Measurements from ENCODE around the gene ZNF432. TPM values are rescaled to one million over a fixed set of nuclear protein-coding genes. Genes with fewer than 3 reads are reported as not detected.

The ZNF432 gene
- total and polyA plus RNA-seq, 2 experiments from 2014 or later = 3.3 to 13.2 TPM

DNA sequence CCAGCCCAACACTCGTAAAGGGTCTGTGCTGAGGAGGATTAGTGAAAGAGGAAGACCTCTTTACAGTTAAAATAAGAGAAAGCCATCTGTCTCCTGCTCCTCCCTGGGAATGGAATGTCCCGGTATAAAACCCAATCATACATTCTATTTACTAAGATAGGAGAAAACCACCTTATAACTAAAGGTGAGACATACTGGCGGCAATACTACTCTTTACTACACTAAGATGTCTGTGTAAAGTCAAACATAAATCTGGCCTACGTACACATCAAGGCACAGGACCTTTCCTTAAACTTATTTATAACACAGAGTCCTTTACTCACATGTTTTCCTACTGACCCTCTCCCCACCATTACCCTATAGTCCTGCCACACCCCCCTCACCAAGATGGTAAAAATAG is 65.3 kb downstream of the ZNF432 start:
- H4K20me1 ChIP-seq (replicated peaks; ENCODE audit: insufficient read depth) = no peaks in the 10 kb centered on the region
- Mint-ChIP-seq H3K4me1 (peaks cover 8% of the 10 kb centered on the region; the same call in 1 of the 3 replicates), H3K9me3 (peaks cover 53% of the 10 kb centered on the region), H3K36me3 (ENCODE audit: low read depth) (peaks cover 63% of the 10 kb centered on the region), H3K27ac (no peak overlapping the region), H3K4me3 (no peak overlapping the region), H3K27me3 (ENCODE audit: insufficient read depth, low read depth, poor library complexity) (peaks cover 4% of the 10 kb centered on the region)
- no peaks in the 10 kb centered on the region for H3F3A ChIP-seq (replicated peaks; ENCODE audit: low read depth)
- peaks cover 63% of the 10 kb centered on the region for H3K79me2 ChIP-seq (replicated peaks; ENCODE audit: insufficient read depth)
- H3K4me1 ChIP-seq (ENCODE audit: insufficient read depth) = peaks cover 8% of the 10 kb centered on the region; the same call in 1 of the 2 replicates
- no peak for ATAC-seq
- peaks cover 4% of the 10 kb centered on the region; the same call in 1 of the 2 replicates for H3K9me2 ChIP-seq (ENCODE audit: insufficient read depth)
- H3K4me2 ChIP-seq = no peak overlapping the region
- DNase-seq (ENCODE audit: low spot score) = no peak
- no peaks in the 10 kb centered on the region for H3K36me3 ChIP-seq (ENCODE audit: insufficient read depth)
- no peaks in the 10 kb centered on the region for H3K27me3 ChIP-seq (ENCODE audit: insufficient read depth)
- no peak overlapping the region for H3K27ac ChIP-seq (ENCODE audit: low read depth)
- no peak overlapping the region for H3K4me3 ChIP-seq
- H2AFZ ChIP-seq = no peak overlapping the region
- TF ChIP-seq, protein P1, sequence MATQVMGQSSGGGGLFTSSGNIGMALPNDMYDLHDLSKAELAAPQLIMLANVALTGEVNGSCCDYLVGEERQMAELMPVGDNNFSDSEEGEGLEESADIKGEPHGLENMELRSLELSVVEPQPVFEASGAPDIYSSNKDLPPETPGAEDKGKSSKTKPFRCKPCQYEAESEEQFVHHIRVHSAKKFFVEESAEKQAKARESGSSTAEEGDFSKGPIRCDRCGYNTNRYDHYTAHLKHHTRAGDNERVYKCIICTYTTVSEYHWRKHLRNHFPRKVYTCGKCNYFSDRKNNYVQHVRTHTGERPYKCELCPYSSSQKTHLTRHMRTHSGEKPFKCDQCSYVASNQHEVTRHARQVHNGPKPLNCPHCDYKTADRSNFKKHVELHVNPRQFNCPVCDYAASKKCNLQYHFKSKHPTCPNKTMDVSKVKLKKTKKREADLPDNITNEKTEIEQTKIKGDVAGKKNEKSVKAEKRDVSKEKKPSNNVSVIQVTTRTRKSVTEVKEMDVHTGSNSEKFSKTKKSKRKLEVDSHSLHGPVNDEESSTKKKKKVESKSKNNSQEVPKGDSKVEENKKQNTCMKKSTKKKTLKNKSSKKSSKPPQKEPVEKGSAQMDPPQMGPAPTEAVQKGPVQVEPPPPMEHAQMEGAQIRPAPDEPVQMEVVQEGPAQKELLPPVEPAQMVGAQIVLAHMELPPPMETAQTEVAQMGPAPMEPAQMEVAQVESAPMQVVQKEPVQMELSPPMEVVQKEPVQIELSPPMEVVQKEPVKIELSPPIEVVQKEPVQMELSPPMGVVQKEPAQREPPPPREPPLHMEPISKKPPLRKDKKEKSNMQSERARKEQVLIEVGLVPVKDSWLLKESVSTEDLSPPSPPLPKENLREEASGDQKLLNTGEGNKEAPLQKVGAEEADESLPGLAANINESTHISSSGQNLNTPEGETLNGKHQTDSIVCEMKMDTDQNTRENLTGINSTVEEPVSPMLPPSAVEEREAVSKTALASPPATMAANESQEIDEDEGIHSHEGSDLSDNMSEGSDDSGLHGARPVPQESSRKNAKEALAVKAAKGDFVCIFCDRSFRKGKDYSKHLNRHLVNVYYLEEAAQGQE (IDR thresholded peaks at IDR 0.05; ENCODE audit: unreplicated experiment) = no peak
- TF ChIP-seq CREB1 (CRISPR knock-in tag; IDR thresholded peaks at IDR 0.05; ENCODE audit: low read depth) = no peak
- TF ChIP-seq ZNF331 (CRISPR knock-in tag; IDR thresholded peaks at IDR 0.05; ENCODE audit: low read depth) = no peak
- TF ChIP-seq STAT1 (IDR thresholded peaks at IDR 0.05; ENCODE audit: unreplicated experiment) = no peak
- TF ChIP-seq, protein P2, sequence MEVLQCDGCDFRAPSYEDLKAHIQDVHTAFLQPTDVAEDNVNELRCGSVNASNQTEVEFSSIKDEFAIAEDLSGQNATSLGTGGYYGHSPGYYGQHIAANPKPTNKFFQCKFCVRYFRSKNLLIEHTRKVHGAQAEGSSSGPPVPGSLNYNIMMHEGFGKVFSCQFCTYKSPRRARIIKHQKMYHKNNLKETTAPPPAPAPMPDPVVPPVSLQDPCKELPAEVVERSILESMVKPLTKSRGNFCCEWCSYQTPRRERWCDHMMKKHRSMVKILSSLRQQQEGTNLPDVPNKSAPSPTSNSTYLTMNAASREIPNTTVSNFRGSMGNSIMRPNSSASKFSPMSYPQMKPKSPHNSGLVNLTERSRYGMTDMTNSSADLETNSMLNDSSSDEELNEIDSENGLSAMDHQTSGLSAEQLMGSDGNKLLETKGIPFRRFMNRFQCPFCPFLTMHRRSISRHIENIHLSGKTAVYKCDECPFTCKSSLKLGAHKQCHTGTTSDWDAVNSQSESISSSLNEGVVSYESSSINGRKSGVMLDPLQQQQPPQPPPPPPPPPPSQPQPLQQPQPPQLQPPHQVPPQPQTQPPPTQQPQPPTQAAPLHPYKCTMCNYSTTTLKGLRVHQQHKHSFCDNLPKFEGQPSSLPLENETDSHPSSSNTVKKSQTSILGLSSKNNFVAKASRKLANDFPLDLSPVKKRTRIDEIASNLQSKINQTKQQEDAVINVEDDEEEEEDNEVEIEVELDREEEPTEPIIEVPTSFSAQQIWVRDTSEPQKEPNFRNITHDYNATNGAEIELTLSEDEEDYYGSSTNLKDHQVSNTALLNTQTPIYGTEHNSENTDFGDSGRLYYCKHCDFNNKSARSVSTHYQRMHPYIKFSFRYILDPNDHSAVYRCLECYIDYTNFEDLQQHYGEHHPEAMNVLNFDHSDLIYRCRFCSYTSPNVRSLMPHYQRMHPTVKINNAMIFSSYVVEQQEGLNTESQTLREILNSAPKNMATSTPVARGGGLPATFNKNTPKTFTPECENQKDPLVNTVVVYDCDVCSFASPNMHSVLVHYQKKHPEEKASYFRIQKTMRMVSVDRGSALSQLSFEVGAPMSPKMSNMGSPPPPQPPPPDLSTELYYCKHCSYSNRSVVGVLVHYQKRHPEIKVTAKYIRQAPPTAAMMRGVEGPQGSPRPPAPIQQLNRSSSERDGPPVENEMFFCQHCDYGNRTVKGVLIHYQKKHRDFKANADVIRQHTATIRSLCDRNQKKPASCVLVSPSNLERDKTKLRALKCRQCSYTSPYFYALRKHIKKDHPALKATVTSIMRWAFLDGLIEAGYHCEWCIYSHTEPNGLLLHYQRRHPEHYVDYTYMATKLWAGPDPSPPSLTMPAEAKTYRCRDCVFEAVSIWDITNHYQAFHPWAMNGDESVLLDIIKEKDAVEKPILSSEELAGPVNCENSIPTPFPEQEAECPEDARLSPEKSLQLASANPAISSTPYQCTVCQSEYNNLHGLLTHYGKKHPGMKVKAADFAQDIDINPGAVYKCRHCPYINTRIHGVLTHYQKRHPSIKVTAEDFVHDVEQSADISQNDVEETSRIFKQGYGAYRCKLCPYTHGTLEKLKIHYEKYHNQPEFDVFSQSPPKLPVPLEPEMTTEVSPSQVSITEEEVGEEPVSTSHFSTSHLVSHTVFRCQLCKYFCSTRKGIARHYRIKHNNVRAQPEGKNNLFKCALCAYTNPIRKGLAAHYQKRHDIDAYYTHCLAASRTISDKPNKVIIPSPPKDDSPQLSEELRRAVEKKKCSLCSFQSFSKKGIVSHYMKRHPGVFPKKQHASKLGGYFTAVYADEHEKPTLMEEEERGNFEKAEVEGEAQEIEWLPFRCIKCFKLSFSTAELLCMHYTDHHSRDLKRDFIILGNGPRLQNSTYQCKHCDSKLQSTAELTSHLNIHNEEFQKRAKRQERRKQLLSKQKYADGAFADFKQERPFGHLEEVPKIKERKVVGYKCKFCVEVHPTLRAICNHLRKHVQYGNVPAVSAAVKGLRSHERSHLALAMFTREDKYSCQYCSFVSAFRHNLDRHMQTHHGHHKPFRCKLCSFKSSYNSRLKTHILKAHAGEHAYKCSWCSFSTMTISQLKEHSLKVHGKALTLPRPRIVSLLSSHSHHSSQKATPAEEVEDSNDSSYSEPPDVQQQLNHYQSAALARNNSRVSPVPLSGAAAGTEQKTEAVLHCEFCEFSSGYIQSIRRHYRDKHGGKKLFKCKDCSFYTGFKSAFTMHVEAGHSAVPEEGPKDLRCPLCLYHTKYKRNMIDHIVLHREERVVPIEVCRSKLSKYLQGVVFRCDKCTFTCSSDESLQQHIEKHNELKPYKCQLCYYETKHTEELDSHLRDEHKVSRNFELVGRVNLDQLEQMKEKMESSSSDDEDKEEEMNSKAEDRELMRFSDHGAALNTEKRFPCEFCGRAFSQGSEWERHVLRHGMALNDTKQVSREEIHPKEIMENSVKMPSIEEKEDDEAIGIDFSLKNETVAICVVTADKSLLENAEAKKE (CRISPR knock-in tag; IDR thresholded peaks at IDR 0.05) = no peak
- TF ChIP-seq, protein P3, sequence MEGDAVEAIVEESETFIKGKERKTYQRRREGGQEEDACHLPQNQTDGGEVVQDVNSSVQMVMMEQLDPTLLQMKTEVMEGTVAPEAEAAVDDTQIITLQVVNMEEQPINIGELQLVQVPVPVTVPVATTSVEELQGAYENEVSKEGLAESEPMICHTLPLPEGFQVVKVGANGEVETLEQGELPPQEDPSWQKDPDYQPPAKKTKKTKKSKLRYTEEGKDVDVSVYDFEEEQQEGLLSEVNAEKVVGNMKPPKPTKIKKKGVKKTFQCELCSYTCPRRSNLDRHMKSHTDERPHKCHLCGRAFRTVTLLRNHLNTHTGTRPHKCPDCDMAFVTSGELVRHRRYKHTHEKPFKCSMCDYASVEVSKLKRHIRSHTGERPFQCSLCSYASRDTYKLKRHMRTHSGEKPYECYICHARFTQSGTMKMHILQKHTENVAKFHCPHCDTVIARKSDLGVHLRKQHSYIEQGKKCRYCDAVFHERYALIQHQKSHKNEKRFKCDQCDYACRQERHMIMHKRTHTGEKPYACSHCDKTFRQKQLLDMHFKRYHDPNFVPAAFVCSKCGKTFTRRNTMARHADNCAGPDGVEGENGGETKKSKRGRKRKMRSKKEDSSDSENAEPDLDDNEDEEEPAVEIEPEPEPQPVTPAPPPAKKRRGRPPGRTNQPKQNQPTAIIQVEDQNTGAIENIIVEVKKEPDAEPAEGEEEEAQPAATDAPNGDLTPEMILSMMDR (conservative IDR thresholded peaks at IDR 0.05; ENCODE audit: low read depth in 2 of 2) = no peak
- no peak for TF ChIP-seq POLR2AphosphoS5 (IDR thresholded peaks at IDR 0.05; ENCODE audit: low read depth)
- no peak for TF ChIP-seq ZNF114 (CRISPR knock-in tag; IDR thresholded peaks at IDR 0.05)

Measured in GM23338 (cell line).